H54 (cell line): ENCODE results near the gene POR.

ENCODE experiments used
- DNase-seq: peaks from one replicate; pipeline ENCODE4 v3.0.0; 2011; ENCODE audit warnings: low spot score, mixed read lengths; ENCODE audit not compliant: insufficient read length
- FAIRE-seq: peaks from 3 replicates; lab custom pipeline; 2011; peaks lifted over from hg19 to GRCh38; lab: Jason Lieb, UNC
- POLR2A ChIP-seq: IDR thresholded peaks from 2 replicates; pipeline ENCODE4 v1.6.1; 2011; ENCODE audit warnings: low read depth, mild to moderate bottlenecking, low read length

Gene POR

DNA sequence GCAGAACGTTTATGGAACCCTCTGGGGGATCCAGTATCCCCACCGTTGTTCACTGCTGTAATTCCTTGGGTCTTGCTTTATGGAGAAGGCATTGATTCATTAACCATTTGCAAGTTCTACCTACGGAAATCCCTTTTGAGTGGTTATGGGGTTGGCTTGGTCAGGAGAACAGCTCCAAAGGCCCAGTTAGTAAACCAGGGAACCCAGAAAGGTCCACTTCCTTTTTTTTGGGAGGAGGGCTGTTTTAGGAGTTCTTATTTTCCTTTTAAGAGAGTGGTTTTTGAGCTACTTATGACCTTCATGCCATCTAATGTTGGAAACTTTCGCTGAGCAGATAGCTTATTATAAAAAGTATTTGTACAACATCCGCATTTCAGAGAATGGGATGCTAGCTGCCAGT, 1.3 kb downstream of the POR start:
- FAIRE-seq (no peak), DNase-seq (no peak)
- no peak for TF ChIP-seq POLR2A

DNA sequence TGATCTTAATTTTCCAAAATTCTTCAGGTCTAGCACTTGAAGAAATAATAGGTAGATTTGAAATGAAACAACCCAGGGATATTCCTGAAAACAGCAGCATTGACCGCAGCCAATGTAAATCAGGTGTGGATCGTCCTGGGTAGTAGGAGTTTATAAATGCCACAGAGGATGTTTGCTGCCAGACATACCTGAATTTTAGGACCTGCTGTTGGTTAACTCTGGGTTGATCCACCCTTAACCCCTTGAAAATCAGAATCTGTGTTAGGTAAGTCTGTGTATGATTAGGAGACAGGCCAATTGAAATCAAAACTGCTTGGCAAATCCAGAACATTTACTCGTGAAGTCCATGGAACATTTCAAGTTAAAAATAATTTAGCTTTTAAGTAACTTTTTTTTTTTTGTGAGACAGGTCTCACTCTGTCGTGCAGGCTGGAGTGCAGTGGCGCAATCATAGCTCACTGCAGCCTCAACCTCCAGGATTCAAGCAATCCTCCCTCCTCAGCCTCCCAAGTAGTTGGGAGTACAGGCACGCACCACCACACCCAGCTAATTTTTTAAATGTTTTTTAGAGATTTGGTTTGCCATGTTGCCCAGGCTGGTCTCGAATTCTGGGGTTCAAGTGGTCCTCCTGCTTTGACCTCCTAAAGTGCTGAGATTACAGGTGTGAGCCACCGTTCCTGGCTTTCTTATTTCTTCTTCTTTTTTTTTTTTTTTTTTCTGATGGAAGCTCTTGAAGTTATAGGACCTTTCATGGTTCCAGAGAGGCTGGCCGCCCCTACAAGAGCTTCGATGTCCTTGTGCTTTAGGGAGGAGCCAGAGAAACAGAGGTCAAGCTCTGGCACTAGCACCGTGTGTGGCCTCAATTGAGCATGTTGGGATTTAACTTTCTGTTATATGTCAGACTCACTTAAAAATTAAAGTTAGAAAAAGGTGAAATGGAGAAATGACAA, 2.0 kb downstream of the POR start:
- FAIRE-seq: no peak
- no peak for TF ChIP-seq POLR2A

DNA sequence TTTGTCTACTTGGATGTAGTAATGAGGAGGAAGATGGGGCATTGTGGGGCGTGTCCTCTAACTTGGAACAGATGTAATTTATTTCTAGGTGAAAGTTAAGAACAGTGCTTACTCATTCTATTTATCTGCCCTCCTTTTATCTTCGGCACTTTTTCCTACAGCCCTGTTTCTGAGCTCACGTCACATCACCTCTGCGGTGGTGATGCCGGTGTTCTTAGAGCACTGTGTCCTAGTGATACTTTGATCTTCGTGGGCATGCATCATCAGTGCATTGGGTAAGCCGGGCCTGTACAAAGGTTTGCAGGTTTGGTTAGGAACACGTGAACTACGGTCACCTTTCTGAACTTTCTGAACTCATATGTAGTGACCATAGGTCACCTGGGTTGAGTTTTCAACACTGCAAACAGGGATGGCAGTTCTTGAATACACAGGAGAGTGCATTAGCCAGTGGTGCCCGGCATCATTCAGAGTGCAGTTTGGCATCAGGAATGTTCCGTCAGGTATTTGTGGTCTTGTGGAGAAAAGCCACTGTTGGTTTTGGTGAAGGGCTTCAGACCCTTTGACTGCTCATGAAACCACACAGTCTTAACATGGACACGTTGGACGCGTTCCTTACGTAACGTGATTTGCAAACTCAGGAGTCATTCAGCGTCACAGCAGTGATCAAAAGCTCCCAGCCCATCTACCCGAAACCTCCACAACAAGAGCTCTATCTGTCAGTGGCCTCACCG, 5.6 kb downstream of the POR start:
- FAIRE-seq: no peak
- DNase-seq: no peak
- no peak for TF ChIP-seq POLR2A

More for the DNA sequence above, 2.0 kb downstream of the POR start:
- DNase-seq: no peak

DNA sequence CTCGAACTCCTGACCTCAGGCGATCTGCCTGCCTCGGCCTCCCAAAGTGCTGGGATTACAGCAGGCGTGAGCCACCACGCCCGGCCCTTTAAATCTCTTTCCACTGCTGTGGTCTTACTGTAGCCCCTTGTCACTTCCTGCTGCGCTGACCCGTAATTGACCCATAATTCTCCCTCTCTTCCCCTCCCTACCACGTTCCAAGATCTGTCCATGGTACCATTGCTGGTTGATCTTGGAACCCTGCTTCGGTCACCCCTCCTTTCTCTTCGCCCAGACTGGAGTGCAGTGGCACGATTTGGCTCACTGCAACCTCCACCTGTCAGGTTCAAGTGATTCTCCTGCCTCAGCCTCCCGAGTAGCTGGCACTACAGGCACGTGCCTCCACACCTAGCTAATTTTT, 6.5 kb downstream of the POR start:
- DNase-seq (no peak), FAIRE-seq (no peak)

DNA sequence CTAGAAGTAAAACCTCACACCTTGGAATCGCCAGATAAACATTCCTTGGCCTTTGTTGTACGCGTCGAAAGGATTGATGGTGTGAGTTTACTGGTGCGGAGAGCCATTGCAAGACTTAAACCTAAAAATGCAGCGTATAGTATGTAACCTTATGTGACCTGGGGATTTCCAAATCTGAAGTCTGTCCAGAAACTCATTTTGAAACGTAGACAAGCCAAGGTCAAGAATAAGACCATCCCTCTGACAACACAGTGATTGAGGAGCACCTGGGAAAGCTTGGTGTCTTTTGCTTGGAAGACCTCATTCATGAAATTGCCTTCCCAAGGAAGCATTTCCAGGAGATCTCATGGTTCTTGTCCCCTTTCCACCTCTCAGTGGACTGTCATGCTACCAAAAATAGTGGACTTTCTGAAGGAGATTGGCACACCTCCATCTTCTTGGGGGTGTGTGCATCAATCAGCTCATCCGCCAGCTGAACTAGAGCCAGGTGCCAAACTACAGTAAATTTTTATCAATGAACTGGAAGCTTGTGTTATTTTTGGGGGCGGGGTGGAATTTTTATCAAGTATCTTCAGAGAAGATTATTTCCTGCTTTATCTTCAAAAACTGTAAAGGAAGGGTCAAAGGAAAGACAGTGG, 8.1 kb downstream of the POR start:
- TF ChIP-seq POLR2A: no peak
- FAIRE-seq (no peak), DNase-seq (no peak)

More for the DNA sequence above, 6.5 kb downstream of the POR start:
- TF ChIP-seq POLR2A: no peak

DNA sequence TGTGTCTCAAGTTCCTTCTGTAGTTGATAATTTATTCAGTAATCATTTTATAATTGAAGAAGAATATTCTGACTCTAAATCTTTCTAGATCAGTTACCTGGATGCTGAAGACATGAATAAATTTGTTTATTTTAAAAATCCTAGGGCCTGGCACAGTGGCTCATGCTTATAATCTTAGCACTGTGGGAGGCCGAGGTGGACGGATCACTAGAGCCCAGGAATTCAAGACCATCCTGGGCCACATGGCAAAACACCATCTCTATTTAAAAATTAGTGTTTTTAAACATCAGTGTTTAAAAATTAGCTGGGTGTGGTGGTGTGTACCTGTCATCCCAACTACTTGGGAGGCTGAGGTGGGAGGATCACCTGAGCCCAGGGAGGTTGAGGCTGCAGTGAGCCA, 9.3 kb downstream of the POR start:
- FAIRE-seq (no peak), DNase-seq (no peak)

DNA sequence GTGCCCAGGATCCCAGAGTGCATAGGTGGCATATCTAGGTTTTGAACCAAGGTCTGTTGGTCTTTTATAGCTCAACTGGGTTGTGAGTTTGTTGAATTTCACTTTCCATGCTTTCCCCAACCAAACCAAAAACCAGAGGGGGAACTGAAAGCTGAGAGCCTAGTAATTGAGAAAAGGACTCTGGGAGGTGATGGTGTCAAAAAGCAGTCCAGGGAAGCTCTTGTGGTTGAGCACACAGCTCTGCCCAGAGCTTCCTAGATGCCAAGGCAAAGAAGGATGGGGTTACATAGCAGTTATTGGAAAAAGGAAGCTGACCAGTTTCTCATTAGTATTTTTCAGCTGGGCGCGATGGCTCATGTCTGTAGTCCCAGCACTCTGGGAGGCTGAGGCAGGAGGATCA, 9.9 kb downstream of the POR start:
- no peak for FAIRE-seq
- TF ChIP-seq POLR2A: no peak
- DNase-seq: no peak

More for the DNA sequence above, 9.3 kb downstream of the POR start:
- TF ChIP-seq POLR2A: no peak

DNA sequence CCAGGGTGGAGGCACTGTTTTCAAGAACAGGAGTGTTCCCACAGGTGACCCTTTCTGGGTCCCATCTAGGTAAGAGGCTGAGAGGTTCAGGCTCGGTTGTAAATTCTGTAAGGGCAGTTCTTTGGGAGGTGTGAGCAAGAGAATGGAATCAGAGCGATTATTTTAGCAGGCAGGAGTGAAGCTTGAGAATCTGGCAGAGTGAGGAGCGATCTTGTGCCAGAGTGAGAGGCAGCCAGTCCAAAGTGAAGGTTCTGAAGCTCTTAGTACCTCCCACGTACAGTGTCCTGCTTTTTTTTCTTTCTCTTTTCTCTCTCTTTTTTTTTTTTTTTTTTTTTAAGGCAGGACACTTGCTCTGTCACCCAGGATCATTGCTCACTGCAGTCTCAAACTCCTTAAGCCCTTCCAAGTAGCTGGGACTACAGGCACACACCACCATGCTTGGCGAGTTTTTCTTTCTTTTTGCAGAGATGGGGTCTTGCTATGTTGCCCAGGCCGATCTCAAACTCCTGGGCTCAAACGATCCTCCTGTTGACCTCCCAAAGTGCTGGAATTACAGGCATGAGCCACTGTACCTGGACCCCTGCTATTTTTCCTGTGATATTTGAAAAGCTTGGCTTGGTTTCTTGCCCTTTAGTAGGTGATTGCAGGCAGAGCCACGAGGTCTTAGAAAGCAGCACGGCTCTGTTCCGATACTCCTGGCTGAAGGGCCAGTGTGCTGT, 10.9 kb downstream of the POR start:
- FAIRE-seq (no peak), DNase-seq (no peak)
- TF ChIP-seq POLR2A: no peak

DNA sequence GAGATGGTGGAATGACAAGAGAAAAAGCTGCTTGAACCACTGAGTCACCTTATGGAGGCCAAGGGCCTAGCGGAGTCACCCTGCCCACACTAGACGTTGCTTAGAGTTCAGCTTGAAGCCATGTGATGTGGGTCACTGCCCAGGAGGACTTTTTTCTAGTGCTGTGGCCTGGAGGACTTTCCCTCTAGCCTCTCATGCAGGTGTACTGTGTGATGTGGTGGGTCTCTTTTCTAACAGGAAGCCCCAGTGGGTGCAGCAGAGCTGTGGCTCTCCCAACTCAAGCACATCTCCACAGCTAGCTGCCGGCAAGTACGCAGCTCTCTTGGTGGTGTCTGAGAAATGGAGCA, 13.6 kb downstream of the POR start:
- no peak for TF ChIP-seq POLR2A
- DNase-seq: no peak
- no peak for FAIRE-seq

DNA sequence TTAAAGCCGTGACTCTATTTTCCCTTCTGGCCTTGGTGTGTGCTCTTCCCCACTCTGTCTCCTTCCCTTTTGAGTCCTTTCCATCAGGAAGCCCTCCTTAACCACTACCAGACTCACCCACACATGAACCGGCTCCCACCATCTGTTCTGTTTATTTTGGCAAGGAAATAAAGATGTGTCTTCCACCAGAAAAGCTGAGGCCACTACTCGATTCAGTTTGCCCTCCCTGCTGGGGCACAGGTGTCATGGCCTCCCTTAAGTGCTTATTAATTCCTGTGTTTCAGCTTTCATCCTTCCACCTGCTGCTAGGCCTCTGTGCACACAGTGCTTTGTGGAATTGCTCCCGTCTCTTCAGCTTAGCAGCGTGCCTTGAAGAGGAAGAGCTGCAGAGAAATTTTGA, 16.7 kb downstream of the POR start:
- TF ChIP-seq POLR2A: no peak
- no peak for FAIRE-seq
- no peak for DNase-seq

DNA sequence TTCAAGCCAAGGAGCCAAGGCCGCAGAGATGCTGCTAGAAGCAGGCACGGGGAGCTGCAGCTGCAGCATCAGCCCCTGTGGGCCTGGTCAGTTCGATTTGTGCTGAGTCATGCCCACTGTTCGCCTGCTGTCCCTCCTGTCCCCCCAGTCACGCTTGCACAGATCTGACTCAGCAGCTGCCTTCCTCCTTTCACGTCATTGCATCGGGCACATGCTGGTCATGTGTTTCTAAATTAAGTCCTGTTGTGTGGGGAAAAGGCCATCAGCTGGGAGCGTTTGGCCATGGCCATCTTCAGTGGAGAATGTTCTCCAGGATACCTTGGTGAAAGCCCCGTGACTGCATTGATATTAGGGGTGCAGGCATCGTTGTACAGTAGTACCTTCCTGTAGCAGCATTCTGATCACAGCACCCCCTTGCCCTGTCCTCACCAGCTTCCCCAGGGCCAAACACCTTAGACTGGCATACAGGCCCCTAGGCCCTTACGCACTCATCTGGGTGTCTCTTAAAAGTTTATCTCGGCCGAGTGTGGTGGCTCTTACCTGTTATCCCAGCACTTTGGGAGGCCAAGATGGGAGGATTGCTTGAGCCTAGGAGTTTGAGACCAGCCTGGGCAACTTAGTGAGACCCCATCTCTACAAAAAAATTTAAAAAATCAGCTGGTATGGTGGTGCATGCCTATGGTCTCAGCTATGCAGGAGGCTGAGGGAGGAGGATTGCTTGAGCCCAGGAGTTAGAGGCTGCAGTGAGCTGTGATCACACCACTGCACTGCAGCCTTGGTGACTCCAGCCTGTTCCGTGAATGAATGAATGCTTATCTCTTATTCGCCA, 23.2 kb downstream of the POR start:
- DNase-seq (peak; percentile 67), FAIRE-seq (no peak)
- no peak for TF ChIP-seq POLR2A

DNA sequence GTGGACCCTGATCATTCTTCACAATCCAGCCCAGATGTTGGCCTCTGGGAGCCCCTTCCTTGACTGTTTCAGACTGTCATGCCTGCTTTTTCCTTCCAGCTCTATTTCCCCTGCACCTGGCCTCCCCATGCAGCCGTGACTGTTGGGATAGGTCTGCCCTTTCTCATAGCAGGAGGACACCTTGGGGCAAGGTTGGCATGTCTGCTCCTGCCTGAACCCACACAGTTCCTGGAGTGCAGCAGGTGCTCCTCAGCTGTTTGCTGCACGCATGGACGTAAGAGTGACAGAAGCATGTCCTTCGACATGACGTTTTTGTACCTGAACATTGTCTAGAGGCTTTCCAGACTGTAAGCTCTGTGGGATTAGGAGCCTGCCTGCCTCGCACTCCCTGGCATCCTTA, 24.0 kb downstream of the POR start:
- FAIRE-seq: no peak
- TF ChIP-seq POLR2A: no peak
- DNase-seq: no peak

DNA sequence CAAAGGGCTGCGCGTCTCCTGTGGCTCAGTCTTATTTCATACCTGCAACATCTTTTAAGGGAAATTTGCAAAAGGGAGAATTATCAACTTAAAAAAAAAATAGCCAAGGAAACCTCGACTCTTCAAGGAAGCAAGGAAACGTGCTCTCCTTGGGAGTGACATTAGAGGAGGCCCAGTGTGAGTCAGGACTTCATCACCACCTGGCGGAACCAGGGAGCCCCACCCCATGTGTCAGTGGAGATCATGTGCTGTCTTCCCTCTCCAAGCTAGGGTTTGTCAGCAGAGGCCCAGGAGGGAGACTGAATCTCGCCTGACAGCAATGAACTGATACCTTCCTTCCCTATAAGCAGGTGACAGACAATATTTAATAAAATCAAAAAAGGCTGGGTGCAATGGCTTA, 28.9 kb downstream of the POR start:
- no peak for TF ChIP-seq POLR2A
- DNase-seq (peak; percentile 84), FAIRE-seq (no peak)
